GM18520 (cell line): Measurements from ENCODE around the gene MTCH1.

Experiments
- ATAC-seq: cut with Tn5 transposase; IDR thresholded peaks from one replicate; pipeline ENCODE4 v1.9.1; 2021; ENCODE audit not compliant: unreplicated experiment

The MTCH1 gene

GRCh38 chr6:37017606-37018197 lies 31.7 kb upstream of the MTCH1 start:
- no peak for ATAC-seq

GRCh38 chr6:37016995-37017394 lies 31.0 kb upstream of the MTCH1 start:
- no peak for ATAC-seq

- no peak for ATAC-seq
Measured at GRCh38 chr6:37015532-37015931, 29.5 kb upstream of the MTCH1 start.

GRCh38 chr6:37014667-37015066 lies 28.7 kb upstream of the MTCH1 start:
- no peak for ATAC-seq

- ATAC-seq: no peak
Measured at GRCh38 chr6:37013516-37014491, 27.8 kb upstream of the MTCH1 start.

- no peak for ATAC-seq
Measured at GRCh38 chr6:37011656-37012378, 25.8 kb upstream of the MTCH1 start.

GRCh38 chr6:37010402-37010892 lies 24.5 kb upstream of the MTCH1 start:
- no peak for ATAC-seq

- ATAC-seq: no peak
Measured at GRCh38 chr6:37008484-37009465, 22.8 kb upstream of the MTCH1 start.

GRCh38 chr6:37007340-37008043 lies 21.5 kb upstream of the MTCH1 start:
- ATAC-seq: no peak

GRCh38 chr6:37006793-37007339 lies 20.9 kb upstream of the MTCH1 start:
- ATAC-seq: no peak

GRCh38 chr6:37005827-37006567 lies 20.0 kb upstream of the MTCH1 start:
- no peak for ATAC-seq

- ATAC-seq: peak; percentile 38
Measured at GRCh38 chr6:37005061-37005810, 19.2 kb upstream of the MTCH1 start, which contains the start of gene FGD2. Gene FGD2 (plus strand): TSS chr6:37005655. CDS start chr6:37005818, 163 bp downstream.

- no peak for ATAC-seq
Measured at GRCh38 chr6:37004044-37004980, 18.3 kb upstream of the MTCH1 start.

- ATAC-seq: no peak
Measured at GRCh38 chr6:36999751-37000125, 13.7 kb upstream of the MTCH1 start.

- ATAC-seq: no peak
Measured at GRCh38 chr6:36999061-36999750, 13.2 kb upstream of the MTCH1 start.

GRCh38 chr6:36998723-36999038 lies 12.7 kb upstream of the MTCH1 start:
- no peak for ATAC-seq
